Stomach smooth muscle (tissue), 2 donors: ENCODE data around the gene MAP3K10.

Experiments
- H3K27ac ChIP-seq: one replicate; pipeline ENCODE4 v1.7.0; 2013; ENCODE audit warnings: mild to moderate bottlenecking, low read length, inconsistent platforms
- H3K27me3 ChIP-seq, 2 donors: one replicate each; pipeline ENCODE4 v1.7.0; 2013; ENCODE audit warnings: low read length in 2 of 2; ENCODE audit not compliant: insufficient read depth in 2 of 2, control insufficient read depth in 1 of 2
- H3K36me3 ChIP-seq, 2 donors: one replicate each; pipeline ENCODE4 v1.7.0; 2013; ENCODE audit warnings: low read length in 2 of 2; ENCODE audit not compliant: control insufficient read depth in 2 of 2, insufficient read depth in 2 of 2
- H3K4me1 ChIP-seq: one replicate; pipeline ENCODE4 v1.7.0; 2013; ENCODE audit warnings: low read length; ENCODE audit not compliant: control insufficient read depth, insufficient read depth
- H3K4me3 ChIP-seq, 2 donors: one replicate each; pipeline ENCODE4 v1.7.0; 2013; ENCODE audit warnings: low read length in 2 of 2
- H3K9ac ChIP-seq, 2 donors: one replicate each; pipeline ENCODE4 v1.7.0; 2013; ENCODE audit warnings: low read length in 2 of 2, mild to moderate bottlenecking in 1 of 2
- H3K9me3 ChIP-seq, 2 donors: one replicate each; pipeline ENCODE4 v1.7.0; 2013; ENCODE audit warnings: low read length in 2 of 2; ENCODE audit not compliant: control insufficient read depth in 2 of 2
- donor health status: healthy.
- donor health status: Pancreatic carcinoma.

Gene MAP3K10

DNA sequence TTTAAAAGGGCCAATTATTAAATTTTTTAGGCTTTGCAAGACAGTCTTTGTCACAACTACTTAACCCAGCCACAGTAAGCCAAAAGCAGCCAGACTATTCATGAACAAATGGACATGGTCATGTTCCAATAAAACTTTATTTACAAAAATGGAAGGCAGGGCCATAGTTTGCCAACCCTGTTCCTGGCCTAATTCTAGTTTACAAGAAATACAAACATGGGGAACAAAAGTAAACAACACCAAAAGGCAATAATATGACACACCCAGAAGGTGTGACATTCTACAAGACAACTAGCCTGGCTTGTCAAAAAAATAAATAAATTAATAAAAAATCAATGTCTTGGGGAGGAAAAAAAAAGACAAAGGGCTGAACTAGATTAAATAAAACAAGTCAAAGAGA is 60.0 kb downstream of the MAP3K10 start:
- Histone ChIP-seq H3K9me3 (no peaks in the 10 kb centered on the region), H3K4me3 (no peak overlapping the region), H3K27ac (no peak overlapping the region), H3K4me1 (peaks cover 5% of the 10 kb centered on the region), H3K27me3 (no peaks in the 10 kb centered on the region), H3K36me3 (peaks cover 18 to 33% of the 10 kb centered on the region in 2 donors), H3K9ac (no peak overlapping the region)

DNA sequence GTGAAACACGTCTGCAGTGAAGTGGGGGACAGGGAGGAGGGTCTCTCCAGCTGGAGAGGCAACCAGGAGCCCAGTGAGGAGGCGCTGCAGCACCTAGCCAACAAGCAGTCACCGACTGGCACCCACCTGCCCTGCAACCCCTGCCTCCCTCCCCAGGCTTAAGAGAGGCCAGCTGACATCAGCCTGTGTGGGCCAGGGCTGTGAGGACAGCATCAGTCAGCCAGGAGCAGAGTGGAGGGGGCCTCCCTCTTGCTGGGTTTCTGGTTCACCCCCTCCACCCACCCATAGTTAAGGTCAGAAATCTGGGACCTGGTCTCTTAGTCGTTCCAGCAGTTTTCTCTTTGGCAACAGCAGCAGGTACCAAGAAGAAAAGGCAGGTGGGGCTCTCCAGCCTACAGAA is 60.8 kb downstream of the MAP3K10 start:
- Histone ChIP-seq H3K9me3 (no peaks in the 10 kb centered on the region), H3K4me1 (peaks cover 5% of the 10 kb centered on the region), H3K9ac (no peak overlapping the region), H3K4me3 (no peak overlapping the region), H3K27ac (no peak overlapping the region), H3K36me3 (peaks cover 20 to 39% of the 10 kb centered on the region in 2 donors), H3K27me3 (no peaks in the 10 kb centered on the region)

DNA sequence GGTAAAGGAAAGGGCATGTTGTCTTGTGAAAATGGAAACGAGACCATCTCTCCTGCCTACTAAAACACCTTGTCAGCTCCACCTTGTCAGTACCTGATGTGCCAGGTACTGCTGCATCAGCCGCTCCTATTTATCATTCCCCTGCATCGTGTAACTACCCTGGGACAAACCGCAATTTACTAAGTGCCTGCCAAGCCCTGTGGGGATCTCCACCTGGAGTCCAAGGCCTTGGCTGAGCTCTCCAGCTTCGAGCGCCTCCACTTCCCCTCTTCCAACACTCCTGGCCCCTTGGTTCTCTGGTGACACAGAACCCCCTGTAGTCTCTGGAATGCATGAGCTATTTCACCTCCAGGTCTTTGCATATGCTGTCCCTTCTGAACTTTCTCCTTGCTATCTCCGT is 61.2 kb downstream of the MAP3K10 start:
- Histone ChIP-seq H3K36me3 (peaks cover 20 to 37% of the 10 kb centered on the region in 2 donors), H3K9ac (no peak overlapping the region), H3K27ac (no peak overlapping the region), H3K9me3 (no peaks in the 10 kb centered on the region), H3K4me1 (peaks cover 7% of the 10 kb centered on the region), H3K4me3 (no peak overlapping the region), H3K27me3 (no peaks in the 10 kb centered on the region)

DNA sequence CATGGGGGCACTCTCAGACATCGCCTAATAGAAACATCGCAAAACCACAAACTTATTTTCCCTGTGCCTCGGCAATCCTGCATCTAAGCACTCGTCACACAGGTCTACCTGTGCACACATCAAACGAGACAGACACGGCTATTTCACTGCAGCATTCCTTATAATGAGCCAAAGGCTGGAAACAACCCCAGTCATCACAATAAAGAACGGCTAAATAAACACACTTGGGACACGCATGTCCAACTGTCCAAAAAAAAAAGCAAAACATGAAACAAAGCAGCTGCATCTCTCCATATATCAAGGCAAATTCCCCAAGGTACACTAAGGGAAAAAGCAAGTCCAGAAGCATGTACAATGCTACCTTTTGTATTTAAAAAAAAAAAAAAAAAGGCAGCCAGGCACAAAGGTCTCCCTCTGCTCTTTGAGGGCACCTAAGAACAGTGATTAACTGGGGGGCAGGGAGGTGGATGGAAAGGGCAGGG is 62.4 kb downstream of the MAP3K10 start:
- no peaks in the 10 kb centered on the region for H3K9me3 ChIP-seq
- H3K27me3 ChIP-seq: no peaks in the 10 kb centered on the region
- H3K9ac ChIP-seq: no peak overlapping the region
- H3K27ac ChIP-seq: no peak overlapping the region
- H3K36me3 ChIP-seq: peaks cover 16 to 37% of the 10 kb centered on the region in 2 donors
- H3K4me3 ChIP-seq: no peak overlapping the region
- H3K4me1 ChIP-seq: peaks cover 3% of the 10 kb centered on the region

DNA sequence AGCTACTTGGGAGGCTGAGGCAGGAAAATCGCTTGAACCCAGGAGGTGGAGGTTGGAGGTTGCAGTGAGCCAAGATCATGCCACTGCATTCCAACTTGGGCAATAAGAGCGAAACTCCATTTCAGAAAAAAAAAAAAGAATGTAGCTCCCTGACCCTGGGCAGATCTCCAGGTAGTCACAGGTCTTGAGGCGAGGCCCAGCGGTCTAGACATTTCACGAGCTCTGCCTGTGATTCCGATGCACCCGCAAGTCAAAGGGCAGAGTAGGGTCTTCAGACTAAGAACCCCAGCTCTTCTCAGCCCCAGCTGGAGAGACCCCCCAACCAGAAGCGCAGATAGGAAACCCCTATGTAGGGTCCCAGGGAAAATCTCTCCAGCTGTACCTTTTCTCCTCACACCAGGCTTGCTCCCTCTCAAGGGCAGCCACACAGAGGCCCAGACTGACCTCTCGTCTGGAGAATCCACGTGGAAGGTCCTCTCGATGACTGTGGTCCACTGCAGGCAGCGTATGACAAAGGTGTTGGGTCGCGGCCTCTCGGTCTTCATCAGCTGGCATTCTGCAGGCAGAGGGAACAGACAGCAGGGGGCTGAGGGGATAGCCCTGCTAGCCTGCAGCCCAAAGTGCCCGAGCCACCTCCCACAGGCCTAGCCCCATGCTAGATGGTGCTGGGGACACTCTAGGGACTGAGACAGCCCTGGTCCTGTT is 63.6 kb downstream of the MAP3K10 start:
- peaks cover 3% of the 10 kb centered on the region for H3K4me1 ChIP-seq

DNA sequence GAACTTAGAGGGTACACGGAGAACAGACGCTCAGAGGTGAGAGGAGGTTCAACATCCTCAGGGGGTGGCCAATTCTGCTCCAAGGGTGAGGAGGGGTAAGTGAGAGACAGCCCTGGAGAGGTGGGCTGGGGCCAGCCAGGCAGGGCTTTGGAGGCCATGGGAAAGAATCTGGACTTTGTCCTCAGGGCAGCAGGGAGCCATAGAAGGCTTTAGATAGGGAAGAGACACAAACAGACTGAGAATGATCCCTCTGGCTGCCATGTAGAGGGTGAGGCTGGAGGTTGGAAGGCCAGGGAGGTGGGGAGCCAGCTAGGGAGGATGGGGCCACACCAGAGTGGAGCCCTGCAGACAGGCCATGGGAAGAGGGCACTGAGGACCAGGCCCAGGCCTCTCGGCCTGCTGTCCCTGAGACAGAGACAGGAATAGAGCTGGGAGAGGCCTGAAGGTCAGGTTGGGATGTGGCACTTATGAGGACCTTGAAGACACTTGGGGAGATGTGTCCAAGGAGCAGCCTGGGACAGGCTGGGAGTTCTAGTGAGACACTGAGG is 64.5 kb downstream of the MAP3K10 start:
- H3K27me3 ChIP-seq: no peaks in the 10 kb centered on the region
- no peaks in the 10 kb centered on the region for H3K9me3 ChIP-seq
- H3K9ac ChIP-seq: no peak overlapping the region
- H3K4me3 ChIP-seq: no peak overlapping the region
- peaks cover 16 to 34% of the 10 kb centered on the region in 2 donors for H3K36me3 ChIP-seq
- H3K4me1 ChIP-seq: peaks cover 3% of the 10 kb centered on the region
- no peak overlapping the region for H3K27ac ChIP-seq

More for the DNA sequence above, 63.6 kb downstream of the MAP3K10 start:
- peaks cover 16 to 35% of the 10 kb centered on the region in 2 donors for H3K36me3 ChIP-seq
- no peak overlapping the region for H3K27ac ChIP-seq
- H3K9me3 ChIP-seq: no peaks in the 10 kb centered on the region
- no peak overlapping the region for H3K4me3 ChIP-seq
- H3K9ac ChIP-seq: no peak overlapping the region
- no peaks in the 10 kb centered on the region for H3K27me3 ChIP-seq

DNA sequence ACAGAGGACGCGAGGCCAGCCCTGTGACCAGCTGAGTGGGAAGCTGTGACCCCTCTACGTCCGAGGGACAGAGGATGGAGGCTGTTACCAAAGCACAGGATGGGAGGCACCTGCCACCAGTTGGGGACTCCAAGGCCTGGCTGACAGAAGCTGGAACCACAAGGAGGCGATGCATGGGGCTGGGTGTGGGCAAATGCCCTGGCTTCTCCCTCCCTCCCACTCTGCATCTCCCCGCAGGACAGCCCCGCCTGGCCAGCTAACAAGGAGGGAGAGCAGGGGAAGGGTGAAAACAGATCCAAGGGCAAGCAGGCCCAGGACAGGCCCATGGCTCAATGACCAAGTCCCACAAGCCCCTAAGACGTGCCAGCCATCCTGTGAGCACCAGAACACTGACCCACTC is 65.3 kb downstream of the MAP3K10 start:
- Histone ChIP-seq H3K9ac (no peak overlapping the region), H3K27ac (no peak overlapping the region), H3K4me3 (no peak overlapping the region), H3K4me1 (peaks cover 3% of the 10 kb centered on the region), H3K36me3 (peaks cover 16 to 34% of the 10 kb centered on the region in 2 donors), H3K9me3 (no peaks in the 10 kb centered on the region), H3K27me3 (no peaks in the 10 kb centered on the region)

DNA sequence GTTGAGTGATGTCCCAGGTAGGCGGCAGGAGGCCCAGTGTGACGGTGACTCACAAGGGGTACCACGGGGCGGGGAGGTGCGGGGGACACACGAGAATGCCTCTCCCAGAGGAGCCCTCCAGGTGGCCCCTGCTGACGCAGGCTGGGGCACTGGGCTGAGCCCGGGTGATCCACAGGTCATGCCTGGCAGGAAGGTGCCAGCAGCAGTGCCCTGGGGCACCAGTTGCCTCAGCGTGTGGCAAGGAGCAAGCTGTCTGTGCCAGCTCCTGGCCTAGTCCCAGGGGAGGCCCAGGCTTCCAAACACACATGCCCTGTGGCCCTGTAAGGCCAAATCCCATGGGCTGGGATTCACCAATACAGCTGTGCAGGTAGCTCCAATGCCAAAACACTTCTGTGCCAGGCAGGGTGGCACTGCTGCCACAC is 65.9 kb downstream of the MAP3K10 start:
- Histone ChIP-seq H3K27ac (no peak overlapping the region), H3K36me3 (peaks cover 16 to 36% of the 10 kb centered on the region in 2 donors), H3K9me3 (no peaks in the 10 kb centered on the region), H3K4me1 (peaks cover 3% of the 10 kb centered on the region), H3K27me3 (no peaks in the 10 kb centered on the region), H3K4me3 (no peak overlapping the region), H3K9ac (no peak overlapping the region)

DNA sequence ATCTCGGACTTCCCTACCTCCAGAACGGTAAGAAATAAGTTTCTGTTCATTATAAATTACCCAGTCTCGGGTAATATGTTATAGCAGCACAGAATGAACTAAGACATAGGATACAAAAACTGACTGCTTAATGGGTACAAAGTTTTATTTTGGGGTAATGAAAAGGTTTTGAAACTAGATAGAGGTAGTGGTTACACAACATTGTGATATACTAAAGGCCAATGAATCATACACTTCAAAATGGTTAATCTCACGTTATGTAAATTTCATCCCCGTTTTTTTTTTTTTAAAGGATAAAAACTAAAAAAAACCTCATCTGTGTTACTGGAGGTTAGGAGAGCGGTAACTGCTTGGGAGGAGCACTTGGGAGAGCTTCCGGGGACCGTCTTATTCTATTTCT is 70.4 kb downstream of the MAP3K10 start:
- no peak overlapping the region for H3K9ac ChIP-seq
- peaks cover 12% of the 10 kb centered on the region for H3K4me1 ChIP-seq
- H3K27ac ChIP-seq: no peak overlapping the region
- H3K4me3 ChIP-seq: no peak overlapping the region
- no peaks in the 10 kb centered on the region for H3K27me3 ChIP-seq
- peaks cover 12 to 27% of the 10 kb centered on the region in 2 donors for H3K36me3 ChIP-seq
- no peaks in the 10 kb centered on the region for H3K9me3 ChIP-seq

DNA sequence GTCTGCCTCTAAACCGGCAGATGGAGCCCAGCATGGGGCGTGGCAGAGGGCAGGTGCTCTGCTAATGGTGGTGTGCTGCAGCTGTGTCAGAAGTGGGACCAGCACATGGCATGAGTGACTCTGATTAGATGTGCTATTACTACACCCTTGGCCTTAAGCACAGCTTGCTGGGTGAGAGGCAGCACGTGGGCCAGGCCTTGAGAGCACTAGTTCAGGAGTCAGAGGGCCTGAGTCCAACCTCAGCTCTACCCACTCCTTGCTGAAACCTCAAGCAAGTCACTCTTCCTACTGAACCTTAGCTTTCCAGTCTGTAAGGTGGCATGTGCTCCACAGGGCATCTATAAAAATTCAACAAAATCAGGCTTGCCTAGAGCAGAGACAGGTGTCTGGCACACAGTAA is 71.2 kb downstream of the MAP3K10 start:
- Histone ChIP-seq H3K4me3 (no peak overlapping the region), H3K4me1 (peaks cover 17% of the 10 kb centered on the region), H3K9ac (no peak overlapping the region), H3K9me3 (no peaks in the 10 kb centered on the region), H3K27me3 (no peaks in the 10 kb centered on the region), H3K27ac (no peak overlapping the region), H3K36me3 (peaks cover 12 to 26% of the 10 kb centered on the region in 2 donors)
